ENCODE data around the gene GRAP2.

- no peak for TF ChIP-seq POLR2A (IDR thresholded peaks at IDR 0.05)
- no peak for TF ChIP-seq EP300 (IDR thresholded peaks at IDR 0.05)
Observed at GRCh38 chr22:39932166-39932565, 31.3 kb downstream of the GRAP2 start.
